ENCODE data around the gene IFNAR1.

DNA sequence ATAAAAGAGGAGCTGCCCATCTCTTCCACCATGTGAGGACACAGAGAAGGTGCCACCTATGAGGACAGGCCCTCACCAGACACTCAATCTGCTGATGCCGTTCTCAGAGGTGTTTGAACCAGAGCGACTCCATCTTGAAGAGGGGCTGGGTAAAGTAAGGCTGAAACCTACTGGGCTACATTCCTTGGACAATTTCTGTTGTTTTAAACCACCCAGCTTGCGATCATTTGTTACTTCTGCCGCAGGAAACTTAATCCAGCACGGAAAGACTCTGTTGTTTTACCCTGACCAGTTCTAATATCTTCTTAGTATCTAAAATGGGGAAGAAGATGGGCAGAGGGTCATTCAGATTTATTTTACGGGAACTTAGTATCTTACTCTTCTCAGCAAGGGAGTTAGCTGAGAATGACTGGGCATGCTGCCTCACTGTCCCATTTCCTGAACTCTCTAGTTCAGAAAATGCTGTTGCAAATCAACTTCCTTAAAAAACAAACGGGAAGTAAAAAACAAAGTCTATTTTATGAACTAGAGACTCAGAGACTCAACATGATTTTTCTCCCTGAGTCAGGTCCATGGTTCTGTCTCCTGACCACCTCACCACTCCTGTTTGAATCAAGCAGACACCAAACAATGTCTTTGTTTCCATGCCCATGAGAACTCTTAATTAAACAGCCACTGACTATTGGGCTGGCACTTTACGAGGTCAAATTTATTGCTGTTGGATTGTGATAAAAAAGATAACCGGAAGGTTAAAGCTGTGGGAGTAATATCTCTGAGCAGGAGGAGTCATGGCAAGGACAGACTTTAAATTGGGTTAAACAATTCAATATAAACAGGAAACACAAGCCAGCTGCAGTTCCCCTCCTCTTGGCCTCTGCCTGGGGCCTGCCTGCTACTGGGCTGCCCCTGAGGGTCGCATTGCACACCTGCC is 23.8 kb upstream of the IFNAR1 start:
- TF ChIP-seq CTCF (IDR thresholded peaks at IDR 0.05; ENCODE audit: poor library complexity) (no peak), EZH2 (IDR thresholded peaks at IDR 0.05; ENCODE audit: borderline replicate concordance) (no peak), EZH2phosphoT487 (IDR thresholded peaks at IDR 0.05; ENCODE audit: low read depth, severe bottlenecking, unreplicated experiment) (no peak)

Data from hepatocyte (in vitro differentiated cells).